Motor neuron (in vitro differentiated cells): ENCODE measurements around the gene SLC12A2. TPM values are rescaled to one million over a fixed set of nuclear protein-coding genes. Genes with fewer than 3 reads are reported as not detected.

ENCODE experiments used
- ATAC-seq, 8 experiments: fragments of 200-7000 bp; cut with Tn5 transposase; replicated peaks in 6 of 8; 2 replicates each; pipeline ENCODE4 v1.8.0; 2021; ENCODE audit warnings: mild to moderate bottlenecking in 8 of 8, moderate library complexity in 8 of 8
- H3K27ac ChIP-seq, 2 donors: fragments of 250-450 bp; sonication (Bioruptor Pico); 2 replicates each; pipeline ENCODE4 v1.9.0; 2021; ENCODE audit warnings: antibody characterized with exemption in 2 of 2, mild to moderate bottlenecking in 2 of 2, moderate library complexity in 1 of 2
- H3K4me1 ChIP-seq, 2 donors: fragments of 250-450 bp; sonication (Bioruptor Pico); replicated peaks in 1 of 2; 2 replicates each; pipeline ENCODE4 v1.6.1; 2021; ENCODE audit warnings: antibody characterized with exemption in 2 of 2, mild to moderate bottlenecking in 2 of 2, moderate library complexity in 1 of 2
- H3K4me3 ChIP-seq, 5 donors: fragments of 250-450 bp; sonication (Bioruptor Pico); 2 replicates each; pipeline ENCODE4 v1.9.0; 2021; ENCODE audit warnings: antibody characterized with exemption in 5 of 5, mild to moderate bottlenecking in 5 of 5, moderate library complexity in 4 of 5
- WGBS, 10 experiments: fragments of 450-650 bp; shearing (Covaris generic); methylation state at CpG; one replicate each; pipeline ENCODE4 v1.0.0; 2022; 5-methylcytosine and 5-hydroxymethylcytosine counted together
- in situ Hi-C, 9 experiments: fragments of 400-800 bp; cut with MboI; loops; one replicate each; pipeline ENCODE4 v1.15.0; 2021; ENCODE audit warnings: low sequenced_read_pairs in 9 of 9, low pct_unique_long_range_greater_than_20kb in 2 of 9; ENCODE audit not compliant: unreplicated experiment in 9 of 9
- total RNA-seq, 8 experiments: library from RNA; unstranded; fragments of 300-600 nt; gene quantifications; 2 replicates each; pipeline versions ENCODE4 v1.2.3 to v1.2.4, GENCODE V29; 2022

SLC12A2 gene
- total RNA-seq, 8 experiments from 2014 or later = 20.4 to 51.0 (median 29.1) TPM

DNA sequence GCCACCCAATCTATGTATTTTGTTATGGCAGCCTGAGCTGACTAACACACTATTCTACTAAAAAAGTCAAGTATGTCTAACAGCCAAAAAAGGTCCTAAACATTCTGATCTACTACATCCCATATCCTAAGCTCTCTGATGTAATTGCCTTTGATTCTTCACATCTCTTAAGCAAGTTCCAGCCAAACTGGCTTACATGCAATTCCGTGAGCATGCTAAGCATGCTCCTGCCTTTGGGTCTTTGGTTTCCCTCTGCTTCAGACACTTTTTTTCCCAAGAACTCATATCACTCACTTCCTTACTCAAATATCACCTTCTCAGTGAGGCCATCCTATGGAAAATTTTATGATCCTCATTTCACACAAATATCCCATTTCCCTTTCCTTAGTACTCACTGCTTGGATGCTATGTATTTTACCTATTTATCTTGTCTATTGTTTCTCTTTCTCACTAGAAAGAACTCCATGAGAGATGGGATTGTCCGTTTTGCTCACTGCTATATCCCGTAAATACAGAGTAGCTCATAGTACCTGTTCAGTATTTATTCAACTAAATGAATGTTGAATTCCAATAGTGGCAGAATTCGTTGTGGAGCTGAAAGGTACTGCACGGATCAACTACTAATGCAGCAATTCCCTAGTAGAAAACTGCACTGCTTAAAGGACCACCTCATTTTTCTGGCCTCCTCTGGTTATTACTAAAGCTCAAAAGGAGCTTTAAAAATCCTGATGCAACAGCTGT is 2.3 kb upstream of the SLC12A2 start:
- in situ Hi-C loops = loop anchor here in 1 of 9 experiments (25.0 kb wide), 1 partner anchor 319 kb away; no protein-coding TSS in a partner anchor
- ATAC-seq = no peak
- 0 to 100% (median 61%) methylated on average over 1 to 5 of the region's 5 CpGs; no CpG with 5 or more reads in 1 of the 10 experiments for WGBS, 10 experiments
- Histone ChIP-seq H3K4me1 (peaks cover 14 to 17% of the 10 kb centered on the region in 2 donors), H3K4me3 (peak overlapping the region in 4 of 5 donors; percentile 69 to 86 (median 74)), H3K27ac (no peak overlapping the region)

DNA sequence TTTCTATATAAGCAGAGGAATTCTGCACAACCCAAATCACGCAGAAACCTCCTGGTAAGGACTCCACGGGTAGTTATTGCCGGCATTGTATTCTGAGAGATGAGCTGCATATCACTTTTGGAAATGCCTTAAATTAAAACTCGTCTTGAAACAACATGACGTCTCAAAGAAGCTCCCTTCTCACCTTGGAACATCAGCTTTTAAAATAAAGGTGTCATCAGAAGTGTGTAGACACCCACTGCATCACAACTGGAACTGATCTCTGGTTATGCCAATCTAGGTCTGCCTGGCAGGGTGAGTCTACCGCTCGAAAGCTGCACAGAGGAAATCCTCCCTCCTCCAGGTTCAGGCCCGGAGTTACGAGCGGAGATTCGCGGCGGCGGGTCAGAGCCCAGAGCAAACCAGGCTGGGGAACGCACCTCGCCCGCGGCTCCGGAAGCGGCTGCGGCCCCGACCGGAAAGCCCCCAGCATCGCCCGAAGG is 974 bp upstream of the SLC12A2 start:
- in situ Hi-C loops = loop anchor here in 1 of 9 experiments (25.0 kb wide), 1 partner anchor 320 kb away; no protein-coding TSS in a partner anchor
- H3K4me1 ChIP-seq = peaks cover 22 to 27% of the 10 kb centered on the region in 2 donors
- ATAC-seq = peak in 5 of 8 experiments; percentile 5 to 27 (median 21)
- H3K27ac ChIP-seq = peak overlapping the region; percentile 94 to 95
- peak overlapping the region; percentile 67 to 86 (median 71) for H3K4me3 ChIP-seq
- WGBS, 10 experiments = 0 to 20% (median 0%) methylated on average over 1 to 12 of the region's 25 CpGs; no CpG with 5 or more reads in 1 of the 10 experiments

DNA sequence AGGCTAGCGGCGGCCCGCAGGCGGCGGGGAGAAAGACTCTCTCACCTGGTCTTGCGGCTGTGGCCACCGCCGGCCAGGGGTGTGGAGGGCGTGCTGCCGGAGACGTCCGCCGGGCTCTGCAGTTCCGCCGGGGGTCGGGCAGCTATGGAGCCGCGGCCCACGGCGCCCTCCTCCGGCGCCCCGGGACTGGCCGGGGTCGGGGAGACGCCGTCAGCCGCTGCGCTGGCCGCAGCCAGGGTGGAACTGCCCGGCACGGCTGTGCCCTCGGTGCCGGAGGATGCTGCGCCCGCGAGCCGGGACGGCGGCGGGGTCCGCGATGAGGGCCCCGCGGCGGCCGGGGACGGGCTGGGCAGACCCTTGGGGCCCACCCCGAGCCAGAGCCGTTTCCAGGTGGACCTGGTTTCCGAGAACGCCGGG is 253 bp downstream of the SLC12A2 start:
- WGBS, 10 experiments = 0% methylated on average over 1 of the region's 53 CpGs; no CpG with 5 or more reads in 9 of the 10 experiments
- peaks cover 22 to 31% of the 10 kb centered on the region in 2 donors for H3K4me1 ChIP-seq
- peak overlapping the region; percentile 67 to 86 (median 71) for H3K4me3 ChIP-seq
- H3K27ac ChIP-seq = peak overlapping the region; percentile 94 to 95
- ATAC-seq = peak; percentile 34 to 58 (median 52)
- in situ Hi-C loops = loop anchor here in 1 of 9 experiments (25.0 kb wide), 1 partner anchor 322 kb away; no protein-coding TSS in a partner anchor

DNA sequence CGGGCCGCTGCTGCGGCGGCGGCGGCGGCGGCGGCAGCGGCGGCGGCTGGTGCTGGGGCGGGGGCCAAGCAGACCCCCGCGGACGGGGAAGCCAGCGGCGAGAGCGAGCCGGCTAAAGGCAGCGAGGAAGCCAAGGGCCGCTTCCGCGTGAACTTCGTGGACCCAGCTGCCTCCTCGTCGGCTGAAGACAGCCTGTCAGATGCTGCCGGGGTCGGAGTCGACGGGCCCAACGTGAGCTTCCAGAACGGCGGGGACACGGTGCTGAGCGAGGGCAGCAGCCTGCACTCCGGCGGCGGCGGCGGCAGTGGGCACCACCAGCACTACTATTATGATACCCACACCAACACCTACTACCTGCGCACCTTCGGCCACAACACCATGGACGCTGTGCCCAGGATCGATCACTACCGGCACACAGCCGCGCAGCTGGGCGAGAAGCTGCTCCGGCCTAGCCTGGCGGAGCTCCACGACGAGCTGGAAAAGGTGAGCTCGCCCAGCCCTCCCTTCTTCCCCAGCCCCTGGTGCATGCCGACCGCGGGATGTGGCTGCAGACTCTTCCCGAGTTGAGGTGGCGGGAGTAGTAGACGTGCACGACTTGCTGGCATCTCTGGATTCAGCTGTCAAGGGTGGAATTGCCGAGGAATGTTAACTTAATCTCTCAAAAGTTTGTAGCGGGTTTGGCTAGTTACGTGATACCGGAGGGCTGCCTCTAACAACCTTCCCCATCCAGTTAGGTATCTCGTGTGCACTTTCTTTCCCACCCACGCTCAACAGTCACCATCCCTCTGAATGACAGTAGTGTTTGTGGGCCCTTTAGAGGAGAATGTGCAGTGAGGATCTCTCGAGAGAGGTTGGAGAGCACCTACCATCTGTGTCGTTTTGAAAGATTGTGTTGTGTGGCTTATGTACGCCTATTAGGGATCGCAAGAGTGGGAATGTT is 932 bp downstream of the SLC12A2 start:
- H3K27ac ChIP-seq = peak overlapping the region; percentile 94 to 95
- WGBS, 10 experiments = 0 to 19% (median 1%) methylated on average over 2 to 18 of the region's 71 CpGs; no CpG with 5 or more reads in 2 of the 10 experiments
- peak; percentile 0 to 13 (median 4) for ATAC-seq
- in situ Hi-C loops = loop anchor here in 1 of 9 experiments (25.0 kb wide), 1 partner anchor 322 kb away; no protein-coding TSS in a partner anchor
- H3K4me1 ChIP-seq = peaks cover 22 to 28% of the 10 kb centered on the region in 2 donors
- H3K4me3 ChIP-seq = peak overlapping the region; percentile 67 to 86 (median 71)

DNA sequence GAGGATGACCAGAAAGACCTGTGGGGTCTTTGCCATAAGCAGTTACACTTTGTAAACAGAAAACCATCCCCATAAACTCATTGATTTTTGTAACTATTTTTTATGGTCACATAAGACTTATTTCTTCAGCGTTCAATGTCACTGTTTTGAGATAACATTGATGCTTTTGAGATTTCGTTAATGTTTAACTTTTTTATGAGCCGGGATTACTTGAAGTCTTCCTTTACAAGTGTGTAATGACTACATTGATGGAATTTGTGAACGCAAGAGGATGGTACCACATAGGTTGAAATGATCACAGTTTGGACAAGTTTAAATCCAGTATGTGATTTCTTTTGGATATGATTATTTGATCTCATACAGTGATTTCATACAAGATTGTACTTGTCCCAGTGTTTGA is 1.8 kb downstream of the SLC12A2 start:
- Histone ChIP-seq H3K4me3 (peak overlapping the region; percentile 67 to 86 (median 71)), H3K4me1 (peaks cover 18 to 29% of the 10 kb centered on the region in 2 donors), H3K27ac (no peak overlapping the region)
- in situ Hi-C loops = loop anchor here in 1 of 9 experiments (25.0 kb wide), 1 partner anchor 323 kb away; no protein-coding TSS in a partner anchor
- no peak for ATAC-seq
- WGBS, 10 experiments = 0 to 82% (median 10%) methylated on average over 1 to 4 of the region's 4 CpGs

DNA sequence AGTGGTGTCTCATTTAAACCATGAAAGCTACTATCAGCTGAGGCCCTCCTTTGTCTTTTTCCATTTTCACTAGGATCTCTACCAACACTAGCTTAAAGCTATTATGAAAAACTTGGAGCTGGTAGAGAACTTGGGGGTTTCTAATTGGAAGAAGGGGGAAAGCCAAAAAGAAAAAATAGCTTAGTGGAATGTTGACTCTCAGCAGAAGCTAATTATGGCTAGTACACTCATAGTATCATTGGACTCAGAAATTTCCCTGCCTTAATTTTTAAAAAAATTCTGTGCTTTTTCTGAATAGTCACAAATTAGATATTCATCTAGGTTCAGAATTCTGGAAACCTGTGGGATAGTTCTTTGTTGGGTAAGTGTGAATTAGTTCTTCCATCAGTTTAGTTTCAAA is 8.0 kb downstream of the SLC12A2 start:
- no peak for ATAC-seq
- H3K4me1 ChIP-seq = peaks cover 10 to 16% of the 10 kb centered on the region in 2 donors
- H3K4me3 ChIP-seq = no peak overlapping the region
- H3K27ac ChIP-seq = no peak overlapping the region
- in situ Hi-C loops = loop anchor here in 1 of 9 experiments (25.0 kb wide), 1 partner anchor 329 kb away; no protein-coding TSS in a partner anchor

DNA sequence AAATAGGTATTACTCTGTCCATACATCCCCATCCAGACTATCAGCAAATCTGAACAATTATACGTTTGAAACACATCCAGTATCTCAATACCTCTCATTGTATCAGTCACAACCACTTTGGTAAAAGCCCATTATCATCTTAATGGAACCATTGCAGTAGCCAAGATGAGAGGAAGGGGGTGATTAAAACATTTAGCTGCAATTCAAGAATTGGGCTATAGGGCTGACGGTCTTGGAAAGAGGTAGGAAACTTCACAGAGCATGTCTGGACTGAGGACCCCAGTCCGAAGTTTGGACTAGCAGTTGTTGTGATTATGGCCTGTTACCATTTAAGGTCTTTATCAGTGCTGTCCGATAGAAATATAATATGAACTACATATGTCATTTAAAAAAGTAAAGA is 8.6 kb downstream of the SLC12A2 start:
- in situ Hi-C loops = loop anchor here in 1 of 9 experiments (25.0 kb wide), 1 partner anchor 330 kb away; no protein-coding TSS in a partner anchor
- 75 to 100% (median 100%) methylated on average over 1 to 4 of the region's 4 CpGs; no CpG with 5 or more reads in 1 of the 10 experiments for WGBS, 10 experiments
- H3K27ac ChIP-seq = no peak overlapping the region
- H3K4me3 ChIP-seq = no peak overlapping the region
- H3K4me1 ChIP-seq = peaks cover 6 to 11% of the 10 kb centered on the region in 2 donors
- ATAC-seq = no peak

DNA sequence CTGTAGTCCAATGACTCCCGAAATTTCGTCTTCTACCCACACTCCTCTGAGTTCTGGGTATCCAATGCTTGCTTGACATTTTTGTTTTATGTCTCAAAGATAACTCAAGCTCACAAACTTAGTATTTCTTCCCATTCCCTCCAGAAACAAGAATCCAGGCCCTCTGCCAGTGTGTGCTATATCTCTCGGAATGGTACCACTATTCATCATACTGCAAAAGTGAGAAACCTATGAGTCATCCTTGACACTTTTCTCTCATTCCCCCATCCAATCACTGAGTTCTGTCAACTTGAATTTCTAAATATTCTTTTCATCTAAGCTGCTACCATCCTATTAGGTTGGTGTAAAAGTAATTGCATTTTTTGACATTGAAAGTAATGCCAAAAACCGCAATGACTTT is 9.8 kb downstream of the SLC12A2 start:
- no peak overlapping the region for H3K27ac ChIP-seq

DNA sequence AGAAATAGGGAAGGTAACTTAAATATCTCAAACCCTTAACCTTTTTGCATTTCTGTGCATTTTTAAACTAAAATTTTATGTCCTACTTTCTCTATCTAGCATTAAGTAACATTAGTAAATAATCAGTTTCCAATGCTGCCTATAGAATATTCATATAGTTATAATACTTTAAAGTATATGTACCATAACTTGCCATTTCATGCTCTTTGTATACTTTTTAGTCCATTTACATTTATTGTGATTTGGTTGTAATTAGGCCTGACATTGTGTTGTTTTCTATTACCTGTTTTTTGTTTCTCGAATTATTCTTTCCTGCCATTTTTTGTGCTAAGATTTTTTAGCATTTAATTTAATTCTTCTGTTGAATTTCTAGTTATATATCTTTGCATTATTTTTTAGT is 13.7 kb downstream of the SLC12A2 start:
- ATAC-seq = no peak
- H3K4me3 ChIP-seq = no peak overlapping the region
- no peak overlapping the region for H3K27ac ChIP-seq
- in situ Hi-C loops = loop anchor here in 1 of 9 experiments (25.0 kb wide), 1 partner anchor 335 kb away; no protein-coding TSS in a partner anchor
- WGBS, 10 experiments = 27 to 100% (median 45%) methylated on average over 1 of the region's 1 CpG
- peaks cover 2% of the 10 kb centered on the region in 2 donors for H3K4me1 ChIP-seq

More for the DNA sequence above, 9.8 kb downstream of the SLC12A2 start:
- H3K4me1 ChIP-seq = peaks cover 0 to 2% of the 10 kb centered on the region in 2 donors
- no peak for ATAC-seq
- no peak overlapping the region for H3K4me3 ChIP-seq
- 71 to 100% (median 97%) methylated on average over 2 to 4 of the region's 4 CpGs for WGBS, 10 experiments
- in situ Hi-C loops = loop anchor here in 1 of 9 experiments (25.0 kb wide), 1 partner anchor 331 kb away; no protein-coding TSS in a partner anchor

DNA sequence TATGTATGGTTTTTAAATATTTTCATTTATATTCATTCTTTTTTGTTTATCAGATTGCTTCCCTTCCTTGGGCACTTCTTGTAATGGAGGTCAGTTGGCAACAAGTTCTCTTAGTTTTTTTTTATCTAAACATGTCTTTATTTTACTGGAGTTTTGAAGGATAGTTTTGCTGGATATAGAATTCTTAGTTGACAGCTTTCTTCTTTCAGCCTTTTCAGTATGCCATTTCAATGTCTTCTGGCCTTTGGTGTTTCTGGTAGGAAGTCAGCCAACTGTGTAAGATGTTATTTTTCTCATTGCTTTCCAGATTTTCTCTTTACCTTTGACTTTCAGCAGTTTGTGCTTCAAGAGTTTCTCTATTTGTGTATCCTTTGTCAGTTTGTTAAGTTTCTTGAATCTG is 14.2 kb downstream of the SLC12A2 start:
- in situ Hi-C loops = loop anchor here in 1 of 9 experiments (25.0 kb wide), 1 partner anchor 335 kb away; no protein-coding TSS in a partner anchor
- Histone ChIP-seq H3K4me1 (peaks cover 2% of the 10 kb centered on the region in 2 donors), H3K27ac (no peak overlapping the region), H3K4me3 (no peak overlapping the region)
- no peak for ATAC-seq

DNA sequence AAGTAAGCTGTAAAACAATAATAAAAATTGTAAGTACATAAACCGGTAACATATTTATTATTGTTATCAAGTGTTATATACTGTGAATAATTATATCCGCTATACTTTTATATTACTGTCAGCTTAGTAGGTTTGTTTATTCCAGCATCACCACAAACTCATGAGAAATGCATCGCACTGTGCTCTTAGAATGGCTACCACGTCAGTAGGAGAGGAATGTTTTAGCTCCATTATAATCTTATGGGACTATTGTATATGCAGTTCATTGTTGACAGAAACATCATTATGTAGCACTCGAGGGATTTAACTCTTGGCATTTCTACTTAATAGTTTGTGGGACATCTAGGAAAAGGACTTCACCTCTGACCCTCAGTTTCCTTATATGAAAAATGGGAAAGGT is 16.4 kb downstream of the SLC12A2 start:
- H3K27ac ChIP-seq = no peak overlapping the region
- H3K4me1 ChIP-seq = peaks cover 2% of the 10 kb centered on the region in 2 donors
- peak in 2 of 8 experiments; percentile 32 to 50 for ATAC-seq
- 67 to 100% (median 88%) methylated on average over 1 to 5 of the region's 5 CpGs; no CpG with 5 or more reads in 1 of the 10 experiments for WGBS, 10 experiments
- in situ Hi-C loops = loop anchor here in 1 of 9 experiments (25.0 kb wide), 1 partner anchor 338 kb away; no protein-coding TSS in a partner anchor
- H3K4me3 ChIP-seq = no peak overlapping the region

DNA sequence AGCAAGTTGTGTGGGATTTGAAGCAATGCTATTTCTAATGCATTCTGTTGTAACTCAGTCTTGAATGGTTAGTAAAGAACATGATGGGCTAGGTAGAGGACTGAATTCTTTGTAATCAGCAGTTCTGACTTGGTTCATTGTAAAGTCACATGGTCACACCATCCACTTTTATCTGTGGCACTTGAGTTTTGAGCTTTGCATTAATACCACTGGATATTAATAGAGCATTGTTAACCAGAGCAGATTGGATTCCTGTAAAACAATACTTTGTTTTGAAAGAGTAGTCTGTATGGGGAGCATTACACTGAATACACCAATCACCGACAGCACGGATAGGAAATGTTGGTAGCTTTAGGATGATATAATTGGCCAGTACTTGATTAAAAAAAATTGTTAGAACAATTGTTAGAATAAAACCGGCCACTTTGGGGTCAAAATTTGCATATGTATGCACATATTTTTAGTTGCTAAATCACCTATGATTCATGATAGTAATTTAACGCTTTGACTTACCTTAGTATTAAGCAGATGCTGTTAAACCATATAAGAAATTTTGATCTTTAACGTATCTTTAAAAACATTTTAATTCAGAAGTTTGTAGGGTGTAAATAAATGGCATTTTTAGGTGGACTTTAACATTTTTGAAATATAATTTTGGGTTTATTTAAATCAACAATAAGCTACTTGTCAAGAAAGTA is 17.4 kb downstream of the SLC12A2 start:
- Histone ChIP-seq H3K4me1 (peaks cover 2% of the 10 kb centered on the region in 2 donors), H3K27ac (no peak overlapping the region), H3K4me3 (no peak overlapping the region)
- ATAC-seq = no peak
- in situ Hi-C loops = no loop called here
- WGBS, 10 experiments = 53 to 100% (median 86%) methylated on average over 1 to 5 of the region's 5 CpGs
